ENCODE measurements around the gene SLFN12. TPM values are rescaled to one million over a fixed set of nuclear protein-coding genes. Genes with fewer than 3 reads are reported as not detected.

SLFN12 gene
- polyA plus RNA-seq, 2 of the 4 experiments (the other 2 are of a cell fraction) = 0.08 to 0.23 TPM

- FAIRE-seq = no peak
- Histone ChIP-seq H3K27ac (no peak overlapping the region), H3K4me1 (peaks cover 11% of the 10 kb centered on the region; the same call in 2 of the 3 replicates), H3K4me2 (no peak overlapping the region), H3K4me3 (no peak overlapping the region), H3K9me3 (no peaks in the 10 kb centered on the region)
- DNase-seq (ENCODE audit: low read depth in 1 of 2, low spot score in 1 of 2) = no peak
- 38% methylated on average over 1 of the region's 1 CpG for WGBS (ENCODE audit: missing lambda C conversion rate)
- ATAC-seq = no peak
- ChIA-PET CTCF (no interaction called here), POLR2A (no interaction called here)
- TF ChIP-seq HMGXB4 (CRISPR knock-in tag; IDR thresholded peaks at IDR 0.05; ENCODE audit: borderline replicate concordance) (no peak), MAFK (IDR thresholded peaks at IDR 0.05; ENCODE audit: partially characterized antibody) (peak; percentile 84)
These were observed 56.1 kb downstream of the SLFN12 start for GRCh38 chr17:35376245-35376644.

GRCh38 chr17:35374766-35375344, 57.4 kb downstream of the SLFN12 start:
- H3K9me3 ChIP-seq = no peaks in the 10 kb centered on the region
- DNase-seq (ENCODE audit: low read depth in 1 of 2, low spot score in 1 of 2) (no peak), ATAC-seq (no peak), FAIRE-seq (peak; percentile 83)
- WGBS (ENCODE audit: missing lambda C conversion rate) = 42% methylated on average over 3 of the region's 3 CpGs
- H3K4me3 ChIP-seq = peak overlapping the region; percentile 53
- POLR2A ChIA-PET = no interaction called here
- peaks cover 11% of the 10 kb centered on the region; the same call in 2 of the 3 replicates for H3K4me1 ChIP-seq
- peak overlapping the region; percentile 94 for H3K4me2 ChIP-seq
- CTCF ChIA-PET = interaction anchor here (0.6 to 0.7 kb wide), 2 partner anchors 163 to 285 kb away, joined by 4 read pairs; no protein-coding TSS in a partner anchor
- no peak for TF ChIP-seq ZFP36 (IDR thresholded peaks at IDR 0.05; ENCODE audit: borderline replicate concordance, partially characterized antibody)
- TF ChIP-seq CBX8 (IDR thresholded peaks at IDR 0.05) = peak; percentile 87
- TF ChIP-seq, protein P1, sequence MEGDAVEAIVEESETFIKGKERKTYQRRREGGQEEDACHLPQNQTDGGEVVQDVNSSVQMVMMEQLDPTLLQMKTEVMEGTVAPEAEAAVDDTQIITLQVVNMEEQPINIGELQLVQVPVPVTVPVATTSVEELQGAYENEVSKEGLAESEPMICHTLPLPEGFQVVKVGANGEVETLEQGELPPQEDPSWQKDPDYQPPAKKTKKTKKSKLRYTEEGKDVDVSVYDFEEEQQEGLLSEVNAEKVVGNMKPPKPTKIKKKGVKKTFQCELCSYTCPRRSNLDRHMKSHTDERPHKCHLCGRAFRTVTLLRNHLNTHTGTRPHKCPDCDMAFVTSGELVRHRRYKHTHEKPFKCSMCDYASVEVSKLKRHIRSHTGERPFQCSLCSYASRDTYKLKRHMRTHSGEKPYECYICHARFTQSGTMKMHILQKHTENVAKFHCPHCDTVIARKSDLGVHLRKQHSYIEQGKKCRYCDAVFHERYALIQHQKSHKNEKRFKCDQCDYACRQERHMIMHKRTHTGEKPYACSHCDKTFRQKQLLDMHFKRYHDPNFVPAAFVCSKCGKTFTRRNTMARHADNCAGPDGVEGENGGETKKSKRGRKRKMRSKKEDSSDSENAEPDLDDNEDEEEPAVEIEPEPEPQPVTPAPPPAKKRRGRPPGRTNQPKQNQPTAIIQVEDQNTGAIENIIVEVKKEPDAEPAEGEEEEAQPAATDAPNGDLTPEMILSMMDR (IDR thresholded peaks at IDR 0.05) = no peak
- peak overlapping the region; percentile 60 to 74; a peak in 5 of 6 replicates for H3K27ac ChIP-seq

DNA sequence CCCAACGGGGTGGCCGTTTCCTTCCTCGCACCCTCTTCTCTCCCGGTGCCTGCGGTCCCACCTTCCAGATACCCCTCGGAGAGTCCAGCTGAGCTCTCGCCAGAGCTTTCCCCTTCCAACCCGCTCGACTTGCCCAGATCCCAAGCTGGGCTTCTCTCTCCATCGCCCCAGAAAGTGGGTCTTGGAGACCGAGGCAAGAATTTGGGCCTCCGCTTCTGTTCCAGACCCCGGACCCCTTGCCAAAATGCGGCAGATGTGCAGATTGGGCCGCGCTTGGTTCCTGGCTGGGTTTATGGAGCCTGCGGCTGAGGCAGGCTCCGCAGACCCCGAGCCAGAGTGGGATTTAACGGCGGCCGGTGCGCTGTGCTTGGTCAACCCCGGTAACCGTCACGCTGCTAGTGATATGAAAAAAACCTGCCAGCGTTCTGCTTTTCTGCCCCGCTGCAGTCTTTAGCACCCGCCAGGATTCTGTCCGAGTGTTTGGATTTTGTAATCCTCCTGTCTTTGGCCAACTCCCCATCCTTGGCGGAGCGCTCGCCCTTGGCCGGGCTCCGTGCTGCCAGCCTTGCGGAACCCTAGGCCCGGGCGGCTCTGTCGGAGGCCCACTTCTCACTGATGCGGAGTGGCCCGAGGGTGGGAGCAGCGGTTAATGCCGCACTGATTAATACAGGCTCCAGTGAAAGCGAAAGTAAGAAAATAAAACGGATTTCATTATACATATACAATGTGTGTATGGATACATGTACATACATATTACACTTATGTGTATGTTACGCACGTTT, 58.1 kb downstream of the SLFN12 start:
- peak overlapping the region; percentile 60 to 74 for H3K27ac ChIP-seq
- DNase-seq (ENCODE audit: low read depth in 1 of 2, low spot score in 1 of 2) (peak; percentile 38 to 40), FAIRE-seq (no peak), ATAC-seq (peak; percentile 68 to 79)
- TF ChIP-seq KDM5A (IDR thresholded peaks at IDR 0.05) (no peak), HOXB13 (CRISPR knock-in tag; IDR thresholded peaks at IDR 0.05; ENCODE audit: low read depth) (peak; percentile 36; the same call in 1 of the 2 replicates), E2F6 (IDR thresholded peaks at IDR 0.05; ENCODE audit: borderline replicate concordance, low read depth) (0 out of 2 replicates have a peak, but pooled peaks have one; percentile 16), RNF2 (IDR thresholded peaks at IDR 0.05; ENCODE audit: borderline replicate concordance, low read depth) (peak; percentile 65; the same call in 1 of the 2 replicates)
- H3K9me3 ChIP-seq = no peaks in the 10 kb centered on the region
- POLR2A ChIA-PET = interaction anchor here (0.8 to 2.3 kb wide), 5 partner anchors 59 to 159 kb away, joined by 4 to 16 read pairs (median 8); partner anchors contain the start of genes SLFN13 and SLFN5
- 6% methylated on average over 47 of the region's 47 CpGs for WGBS (ENCODE audit: missing lambda C conversion rate)
- peaks cover 11% of the 10 kb centered on the region; the same call in 2 of the 3 replicates for H3K4me1 ChIP-seq
- CTCF ChIA-PET = interaction anchor here (0.9 kb wide), 1 partner anchor 16 kb away, joined by 3 read pairs; no protein-coding TSS in a partner anchor
- H3K4me2 ChIP-seq = peak overlapping the region; percentile 94
- peak overlapping the region; percentile 53 for H3K4me3 ChIP-seq

GRCh38 chr17:35373534-35373983, 58.7 kb downstream of the SLFN12 start, which contains the start of gene SLFN11:
SLFN11 (minus strand) TSS chr17:35373621; CDS start chr17:35363807, 9,814 bp downstream.
- peak; percentile 32 for FAIRE-seq
- 2% methylated on average over 22 of the region's 22 CpGs for WGBS (ENCODE audit: missing lambda C conversion rate)
- ATAC-seq = peak; percentile 83 to 89
- Histone ChIP-seq H3K4me1 (peaks cover 11% of the 10 kb centered on the region; the same call in 2 of the 3 replicates), H3K9me3 (no peaks in the 10 kb centered on the region), H3K27ac (peak within 1 kb of the TSS; percentile 60 to 74), H3K4me3 (peak within 1 kb of the TSS; percentile 53), H3K4me2 (peak within 1 kb of the TSS; percentile 94)
- CTCF ChIA-PET = interaction anchor here (0.9 kb wide), 1 partner anchor 15 kb away, joined by 3 read pairs; no protein-coding TSS in a partner anchor
- 0 out of 3 replicates have a peak, but pooled peaks have one; percentile 35 for TF ChIP-seq BCL3 (IDR thresholded peaks at IDR 0.05)
- TF ChIP-seq RCOR1 (IDR thresholded peaks at IDR 0.05; ENCODE audit: low read depth, low read length) = no peak
- TF ChIP-seq POLR2A (IDR thresholded peaks at IDR 0.05; ENCODE audit: low read length) = peak; percentile 46
- TF ChIP-seq HOXA7 (CRISPR knock-in tag; IDR thresholded peaks at IDR 0.05) = no peak
- POLR2A ChIA-PET = interaction anchor here (0.8 to 2.3 kb wide), 5 partner anchors 60 to 160 kb away, joined by 4 to 16 read pairs (median 8); partner anchors contain the start of genes SLFN13 and SLFN5
- DNase-seq (ENCODE audit: low read depth in 1 of 2, low spot score in 1 of 2) = peak; percentile 63 to 88
